ENCODE measurements around the gene ZNF747. TPM values are rescaled to one million over a fixed set of nuclear protein-coding genes. Genes with fewer than 3 reads are reported as not detected.

ZNF747 gene
- total RNA-seq, 1 experiment from 2014 or later, result 9.8 TPM

DNA sequence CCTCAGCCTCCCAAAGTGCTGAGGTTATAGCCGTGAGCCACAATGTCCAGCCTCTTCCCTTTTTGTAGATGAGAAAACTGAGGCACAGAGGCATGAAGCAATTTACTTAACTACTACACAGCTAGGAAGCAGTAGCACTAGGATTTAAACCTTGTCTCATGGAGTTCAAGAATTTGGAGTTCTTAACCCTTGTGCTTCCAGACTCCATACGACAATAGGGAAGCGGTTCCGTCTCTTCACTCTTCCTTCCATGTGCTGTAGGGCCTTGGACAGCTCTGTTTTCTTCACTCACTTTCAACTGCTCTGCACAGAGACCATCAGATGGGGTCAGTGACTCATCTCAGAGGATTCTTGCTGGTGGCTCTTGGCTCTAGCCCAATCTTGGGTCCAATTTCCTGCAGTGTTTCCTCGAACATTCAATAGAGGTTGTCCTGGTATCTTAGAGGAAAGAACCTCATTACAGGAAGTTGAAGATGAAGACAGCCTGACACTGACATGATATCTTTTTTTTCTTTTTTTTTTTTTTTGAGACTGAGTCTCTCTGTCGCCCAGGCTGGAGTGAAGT, 42.8 kb downstream of the ZNF747 start:
- Histone ChIP-seq H3K9me2 (replicated peaks; ENCODE audit: insufficient read depth, low read length) (no peaks in the 10 kb centered on the region), H4K20me1 (ENCODE audit: insufficient read depth, low read depth, low read length) (no peaks in the 10 kb centered on the region), H3K79me2 (ENCODE audit: low read length) (no peaks in the 10 kb centered on the region), H3K4me3 (ENCODE audit: low read length) (no peak overlapping the region), H3K4me2 (ENCODE audit: low read depth, low read length, poor library complexity, severe bottlenecking) (no peak overlapping the region), H3K27ac (ENCODE audit: low read length) (no peak overlapping the region), H2AFZ (ENCODE audit: low read length) (no peak overlapping the region), H3K9me3 (ENCODE audit: low read length) (no peaks in the 10 kb centered on the region), H3K4me1 (ENCODE audit: low read length) (no peaks in the 10 kb centered on the region), H3K27me3 (ENCODE audit: low read length) (no peaks in the 10 kb centered on the region), H3K36me3 (ENCODE audit: insufficient read depth, low read length) (no peaks in the 10 kb centered on the region), H3K9ac (ENCODE audit: low read length) (no peak overlapping the region)
- DNase-seq, result no peak

DNA sequence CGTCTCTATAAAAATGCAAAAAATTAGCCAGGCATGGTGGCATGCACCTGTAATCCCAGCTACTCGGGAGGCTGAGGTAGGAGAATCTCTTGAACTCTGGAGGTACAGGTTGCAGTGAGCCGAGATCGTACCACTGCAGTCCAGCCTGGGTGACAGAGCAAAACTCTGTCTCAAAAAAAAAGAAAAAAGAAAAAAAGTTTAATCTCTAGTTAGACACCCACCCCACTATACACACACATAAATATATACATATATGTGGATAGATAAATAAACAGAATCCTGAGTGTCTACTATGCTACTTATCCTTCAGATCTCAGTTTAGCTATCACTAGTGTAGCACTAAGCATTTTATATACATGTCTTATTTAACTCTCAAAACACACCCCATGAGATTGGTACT, 43.4 kb downstream of the ZNF747 start:
- H3K27me3 ChIP-seq (ENCODE audit: low read length), result no peaks in the 10 kb centered on the region
- H3K36me3 ChIP-seq (ENCODE audit: insufficient read depth, low read length), result no peaks in the 10 kb centered on the region
- no peaks in the 10 kb centered on the region for H3K79me2 ChIP-seq (ENCODE audit: low read length)
- no peaks in the 10 kb centered on the region for H3K9me2 ChIP-seq (replicated peaks; ENCODE audit: insufficient read depth, low read length)
- H3K9ac ChIP-seq (ENCODE audit: low read length), result no peak overlapping the region
- H3K27ac ChIP-seq (ENCODE audit: low read length), result no peak overlapping the region
- H3K9me3 ChIP-seq (ENCODE audit: low read length), result no peaks in the 10 kb centered on the region
- no peak for DNase-seq
- H2AFZ ChIP-seq (ENCODE audit: low read length), result no peak overlapping the region
- no peaks in the 10 kb centered on the region for H3K4me1 ChIP-seq (ENCODE audit: low read length)
- H4K20me1 ChIP-seq (ENCODE audit: insufficient read depth, low read depth, low read length), result no peaks in the 10 kb centered on the region
- no peak overlapping the region for H3K4me2 ChIP-seq (ENCODE audit: low read depth, low read length, poor library complexity, severe bottlenecking)
- H3K4me3 ChIP-seq (ENCODE audit: low read length), result no peak overlapping the region

DNA sequence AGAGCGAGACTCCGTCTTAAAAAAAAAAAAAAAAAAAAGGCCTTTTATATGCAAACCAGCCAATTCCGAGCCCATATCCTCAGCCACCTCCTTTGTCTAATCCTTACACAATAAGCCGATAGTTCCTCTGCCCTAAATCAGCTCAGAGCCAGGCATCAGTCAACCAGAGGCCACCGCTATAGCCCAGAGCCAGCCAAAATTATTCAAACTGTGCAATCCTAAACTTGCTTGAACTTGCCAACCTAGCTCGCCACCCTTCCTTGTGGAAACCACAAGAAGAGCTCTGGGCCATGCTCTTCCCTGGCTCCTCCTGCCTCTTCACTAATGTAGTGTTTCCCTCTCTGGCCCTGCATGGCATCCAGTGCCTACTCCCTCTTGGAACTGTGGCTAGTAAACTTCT, 44.4 kb downstream of the ZNF747 start:
- Histone ChIP-seq H3K4me2 (ENCODE audit: low read depth, low read length, poor library complexity, severe bottlenecking) (no peak overlapping the region), H3K36me3 (ENCODE audit: insufficient read depth, low read length) (no peaks in the 10 kb centered on the region), H2AFZ (ENCODE audit: low read length) (no peak overlapping the region), H3K79me2 (ENCODE audit: low read length) (no peaks in the 10 kb centered on the region), H3K9me2 (replicated peaks; ENCODE audit: insufficient read depth, low read length) (no peaks in the 10 kb centered on the region), H3K9ac (ENCODE audit: low read length) (no peak overlapping the region), H3K27ac (ENCODE audit: low read length) (no peak overlapping the region), H3K9me3 (ENCODE audit: low read length) (no peaks in the 10 kb centered on the region), H3K27me3 (ENCODE audit: low read length) (no peaks in the 10 kb centered on the region), H3K4me1 (ENCODE audit: low read length) (no peaks in the 10 kb centered on the region), H3K4me3 (ENCODE audit: low read length) (no peak overlapping the region), H4K20me1 (ENCODE audit: insufficient read depth, low read depth, low read length) (no peaks in the 10 kb centered on the region)
- no peak for DNase-seq

DNA sequence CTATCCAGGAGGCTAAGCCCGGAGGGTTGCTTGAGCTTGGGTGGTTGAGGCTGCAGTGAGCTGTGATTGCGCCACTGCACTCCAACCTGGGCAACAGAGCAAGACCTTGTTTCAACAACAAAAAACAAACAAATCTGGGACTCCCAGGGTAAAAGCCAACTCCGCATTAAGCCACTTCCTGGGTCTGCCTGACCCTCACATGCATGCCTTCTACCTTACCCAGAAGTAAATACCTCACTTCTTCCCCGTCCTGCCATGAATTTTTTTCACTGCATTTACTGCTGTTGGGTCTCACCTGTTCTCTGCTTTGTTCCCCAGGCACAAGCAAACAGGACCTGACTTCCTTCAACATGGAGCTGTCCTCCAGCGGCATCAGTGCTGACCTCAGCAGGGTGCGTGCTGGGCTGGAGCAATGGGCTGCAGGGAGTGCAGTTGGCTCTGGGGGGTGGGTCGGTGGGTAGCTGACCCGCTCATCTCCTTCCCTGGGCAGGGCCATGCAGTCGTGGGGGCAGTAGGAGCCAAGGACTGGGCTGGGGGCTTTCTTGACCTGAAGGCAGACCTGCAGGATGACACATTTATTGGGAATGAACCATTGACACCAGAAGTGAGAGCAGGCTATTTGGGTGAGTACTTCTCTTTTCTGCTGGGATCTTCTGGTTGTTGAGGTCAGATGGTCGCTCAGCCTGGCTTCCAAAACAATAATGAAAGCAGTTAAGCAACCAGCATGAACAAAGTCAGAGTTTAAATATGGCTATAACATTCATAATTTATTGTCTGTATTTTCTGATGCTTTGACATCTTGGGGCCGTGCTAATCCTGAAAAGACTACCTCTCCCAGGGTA, 45.7 kb downstream of the ZNF747 start:
- H4K20me1 ChIP-seq (ENCODE audit: insufficient read depth, low read depth, low read length), result no peaks in the 10 kb centered on the region
- no peaks in the 10 kb centered on the region for H3K9me3 ChIP-seq (ENCODE audit: low read length)
- H3K4me2 ChIP-seq (ENCODE audit: low read depth, low read length, poor library complexity, severe bottlenecking), result no peak overlapping the region
- H3K27me3 ChIP-seq (ENCODE audit: low read length), result no peaks in the 10 kb centered on the region
- no peaks in the 10 kb centered on the region for H3K36me3 ChIP-seq (ENCODE audit: insufficient read depth, low read length)
- H3K9me2 ChIP-seq (replicated peaks; ENCODE audit: insufficient read depth, low read length), result no peaks in the 10 kb centered on the region
- H3K9ac ChIP-seq (ENCODE audit: low read length), result no peak overlapping the region
- H3K79me2 ChIP-seq (ENCODE audit: low read length), result no peaks in the 10 kb centered on the region
- no peak for DNase-seq
- no peak overlapping the region for H2AFZ ChIP-seq (ENCODE audit: low read length)
- H3K4me1 ChIP-seq (ENCODE audit: low read length), result no peaks in the 10 kb centered on the region
- H3K27ac ChIP-seq (ENCODE audit: low read length), result no peak overlapping the region
- no peak overlapping the region for H3K4me3 ChIP-seq (ENCODE audit: low read length)

DNA sequence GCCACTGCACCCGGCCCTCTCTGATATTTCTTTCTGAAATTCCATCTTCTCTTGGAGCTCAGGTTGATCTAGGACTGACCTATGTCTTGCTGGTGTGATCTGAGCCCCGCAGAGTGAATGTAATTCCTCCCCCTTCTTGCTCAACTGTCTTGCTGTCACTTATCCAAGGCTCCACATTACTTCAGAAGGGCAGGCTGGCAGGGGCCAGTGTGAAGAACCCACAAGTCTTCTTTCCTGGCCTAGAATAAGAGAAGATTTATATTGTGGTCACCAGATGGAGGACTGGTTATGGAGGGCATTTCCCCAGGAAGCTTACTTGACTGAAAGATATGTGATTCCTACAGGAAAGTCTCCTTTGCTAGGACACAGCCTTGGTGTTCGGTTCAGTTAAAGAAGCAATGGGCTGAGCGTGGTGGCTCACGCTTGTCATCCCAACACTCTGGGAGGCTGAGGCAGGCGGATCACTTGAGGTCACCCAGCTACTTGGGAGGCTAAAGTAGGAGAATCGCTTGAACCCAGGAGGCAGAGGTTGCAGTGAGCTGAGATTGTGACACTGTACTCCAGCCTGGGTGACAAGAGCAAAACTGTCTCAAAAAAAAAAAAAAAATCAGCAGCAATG, 48.7 kb downstream of the ZNF747 start:
- Histone ChIP-seq H2AFZ (ENCODE audit: low read length) (no peak overlapping the region), H3K36me3 (ENCODE audit: insufficient read depth, low read length) (no peaks in the 10 kb centered on the region), H3K79me2 (ENCODE audit: low read length) (no peaks in the 10 kb centered on the region), H4K20me1 (ENCODE audit: insufficient read depth, low read depth, low read length) (no peaks in the 10 kb centered on the region), H3K27me3 (ENCODE audit: low read length) (no peaks in the 10 kb centered on the region), H3K4me2 (ENCODE audit: low read depth, low read length, poor library complexity, severe bottlenecking) (no peak overlapping the region), H3K4me3 (ENCODE audit: low read length) (no peak overlapping the region), H3K9ac (ENCODE audit: low read length) (no peak overlapping the region), H3K9me2 (replicated peaks; ENCODE audit: insufficient read depth, low read length) (no peaks in the 10 kb centered on the region), H3K4me1 (ENCODE audit: low read length) (no peaks in the 10 kb centered on the region), H3K27ac (ENCODE audit: low read length) (no peak overlapping the region), H3K9me3 (ENCODE audit: low read length) (no peaks in the 10 kb centered on the region)
- DNase-seq, result no peak

DNA sequence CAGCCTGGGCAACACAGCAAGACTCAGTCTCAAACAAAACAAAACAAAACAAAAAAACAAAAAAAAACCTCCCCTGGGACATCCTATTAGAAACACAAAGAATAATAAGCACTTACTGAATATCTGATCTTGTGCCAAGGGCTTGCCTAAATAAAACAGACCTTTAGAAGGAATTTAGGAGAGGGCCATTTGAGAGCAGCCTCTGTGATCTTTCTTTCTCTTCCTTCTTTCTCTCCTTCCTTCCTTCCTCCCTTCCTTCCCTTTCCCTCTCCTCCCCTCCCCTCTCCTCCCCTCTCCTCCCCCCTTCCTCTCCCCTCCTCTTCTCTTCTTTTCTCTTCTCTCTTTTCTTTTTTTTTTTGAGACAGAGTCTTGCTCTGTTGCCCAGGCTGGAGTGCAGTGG, 49.8 kb downstream of the ZNF747 start:
- Histone ChIP-seq H3K36me3 (ENCODE audit: insufficient read depth, low read length) (no peaks in the 10 kb centered on the region), H4K20me1 (ENCODE audit: insufficient read depth, low read depth, low read length) (no peaks in the 10 kb centered on the region)

DNA sequence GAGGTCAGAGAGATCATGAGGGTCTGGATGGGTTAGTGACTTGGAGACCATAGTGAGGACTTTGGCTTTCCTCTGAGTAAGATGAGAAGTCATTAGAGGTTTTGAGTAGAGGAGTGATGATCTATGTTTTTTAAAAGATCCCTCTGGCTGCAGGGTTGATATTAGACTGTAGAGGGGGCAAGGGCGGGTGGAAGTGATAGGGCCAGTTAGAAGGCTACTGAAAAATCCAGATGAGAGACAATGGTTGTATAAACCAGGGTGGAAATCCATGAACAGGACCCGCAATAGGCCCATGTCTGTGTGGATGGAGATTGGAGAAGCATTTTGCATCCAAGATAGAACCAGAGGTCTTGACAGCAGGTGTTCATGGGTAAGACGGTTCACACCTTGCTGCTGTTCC, 52.3 kb downstream of the ZNF747 start:
- Histone ChIP-seq H3K36me3 (ENCODE audit: insufficient read depth, low read length) (no peaks in the 10 kb centered on the region), H3K9ac (ENCODE audit: low read length) (no peak overlapping the region), H4K20me1 (ENCODE audit: insufficient read depth, low read depth, low read length) (no peaks in the 10 kb centered on the region), H3K4me3 (ENCODE audit: low read length) (no peak overlapping the region), H3K27ac (ENCODE audit: low read length) (no peak overlapping the region), H3K27me3 (ENCODE audit: low read length) (no peaks in the 10 kb centered on the region), H3K9me3 (ENCODE audit: low read length) (no peaks in the 10 kb centered on the region), H3K4me1 (ENCODE audit: low read length) (peaks cover 5% of the 10 kb centered on the region), H3K79me2 (ENCODE audit: low read length) (no peaks in the 10 kb centered on the region), H3K9me2 (replicated peaks; ENCODE audit: insufficient read depth, low read length) (no peaks in the 10 kb centered on the region), H2AFZ (ENCODE audit: low read length) (no peak overlapping the region), H3K4me2 (ENCODE audit: low read depth, low read length, poor library complexity, severe bottlenecking) (no peak overlapping the region)
- DNase-seq, result peak; percentile 54

More for the DNA sequence above, 49.8 kb downstream of the ZNF747 start:
- no peak overlapping the region for H3K9ac ChIP-seq (ENCODE audit: low read length)
- no peaks in the 10 kb centered on the region for H3K4me1 ChIP-seq (ENCODE audit: low read length)
- H3K9me3 ChIP-seq (ENCODE audit: low read length), result no peaks in the 10 kb centered on the region
- H3K4me3 ChIP-seq (ENCODE audit: low read length), result no peak overlapping the region
- H2AFZ ChIP-seq (ENCODE audit: low read length), result no peak overlapping the region
- no peak overlapping the region for H3K4me2 ChIP-seq (ENCODE audit: low read depth, low read length, poor library complexity, severe bottlenecking)
- no peaks in the 10 kb centered on the region for H3K9me2 ChIP-seq (replicated peaks; ENCODE audit: insufficient read depth, low read length)
- no peaks in the 10 kb centered on the region for H3K27me3 ChIP-seq (ENCODE audit: low read length)
- H3K27ac ChIP-seq (ENCODE audit: low read length), result no peak overlapping the region
- DNase-seq, result no peak
- no peaks in the 10 kb centered on the region for H3K79me2 ChIP-seq (ENCODE audit: low read length)

DNA sequence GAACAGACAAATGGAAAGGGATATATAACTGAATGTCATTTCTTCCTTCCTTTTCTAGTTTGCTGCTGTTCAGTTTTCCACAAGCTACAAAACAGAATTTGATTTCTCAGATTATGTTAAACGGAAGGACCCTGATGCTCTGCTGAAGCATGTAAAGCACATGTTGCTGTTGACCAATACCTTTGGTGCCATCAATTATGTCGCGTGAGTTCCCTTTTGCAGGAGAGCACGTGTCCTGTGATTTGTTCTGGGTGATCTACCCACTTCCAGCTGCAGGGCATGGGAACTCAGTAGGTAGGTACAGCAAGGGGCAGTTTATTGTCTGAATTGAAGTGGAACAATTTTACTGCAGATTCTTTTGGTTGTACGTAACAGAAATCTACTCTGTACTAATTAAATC, 53.3 kb downstream of the ZNF747 start:
- Histone ChIP-seq H3K27ac (ENCODE audit: low read length) (no peak overlapping the region), H3K27me3 (ENCODE audit: low read length) (no peaks in the 10 kb centered on the region), H3K79me2 (ENCODE audit: low read length) (no peaks in the 10 kb centered on the region), H2AFZ (ENCODE audit: low read length) (no peak overlapping the region), H3K36me3 (ENCODE audit: insufficient read depth, low read length) (no peaks in the 10 kb centered on the region), H3K9me3 (ENCODE audit: low read length) (no peaks in the 10 kb centered on the region), H3K9ac (ENCODE audit: low read length) (no peak overlapping the region), H3K4me3 (ENCODE audit: low read length) (no peak overlapping the region), H4K20me1 (ENCODE audit: insufficient read depth, low read depth, low read length) (no peaks in the 10 kb centered on the region), H3K4me2 (ENCODE audit: low read depth, low read length, poor library complexity, severe bottlenecking) (no peak overlapping the region), H3K9me2 (replicated peaks; ENCODE audit: insufficient read depth, low read length) (no peaks in the 10 kb centered on the region), H3K4me1 (ENCODE audit: low read length) (peaks cover 5% of the 10 kb centered on the region)
- no peak for DNase-seq
